Keratinocyte (primary cell): ENCODE results near the gene OPN1LW. TPM values are rescaled to one million over a fixed set of nuclear protein-coding genes. Genes with fewer than 3 reads are reported as not detected.

Experiments used
- DNase-seq: peaks from one replicate; pipeline ENCODE4 v3.0.0-alpha.2; 2011; ENCODE audit warnings: low read depth, missing footprints, low spot score
- FAIRE-seq: peaks from 2 replicates; lab custom pipeline; 2011; peaks lifted over from hg19 to GRCh38; lab: Jason Lieb, UNC
- H2AFZ ChIP-seq: 2 replicates; pipeline ENCODE4 v1.6.0; 2012; ENCODE audit warnings: low read length, control low read depth, inconsistent platforms; ENCODE audit not compliant: control insufficient read depth
- H3K27ac ChIP-seq: 2 replicates; pipeline ENCODE4 v1.5.1; 2011; ENCODE audit warnings: low read length; ENCODE audit not compliant: control insufficient read depth, insufficient read depth
- H3K27me3 ChIP-seq: 3 replicates; pipeline ENCODE4 v1.6.0; 2011; ENCODE audit warnings: low read length; ENCODE audit not compliant: control insufficient read depth, insufficient read depth; ENCODE audit errors: extremely low read depth
- H3K36me3 ChIP-seq, 2 experiments: 2 replicates in 1 of 2; 3 replicates in 1 of 2; pipeline ENCODE4 v1.5.1; 2011; ENCODE audit warnings: low read length in 2 of 2, mild to moderate bottlenecking in 1 of 2; ENCODE audit not compliant: control insufficient read depth in 2 of 2, insufficient read depth in 2 of 2; ENCODE audit errors: extremely low read depth in 1 of 2
- H3K4me1 ChIP-seq: 3 replicates; pipeline ENCODE4 v1.5.1; 2011; ENCODE audit warnings: low read length; ENCODE audit not compliant: control insufficient read depth, insufficient read depth; ENCODE audit errors: extremely low read depth
- H3K4me2 ChIP-seq: 3 replicates; pipeline ENCODE4 v1.6.0; 2011; ENCODE audit warnings: low read depth, low read length; ENCODE audit not compliant: control insufficient read depth, insufficient read depth; ENCODE audit errors: extremely low read depth
- H3K4me3 ChIP-seq, 3 experiments: fragments of 200-600 bp in 1 of 3; sonication (generic) in 1 of 3; 2 replicates in 2 of 3; 3 replicates in 1 of 3; pipeline ENCODE4 v1.5.1; 2011 to 2016; ENCODE audit warnings: low read length in 3 of 3, mild to moderate bottlenecking in 3 of 3, control low read depth in 2 of 3, inconsistent platforms in 1 of 3, low read depth in 1 of 3, mixed read lengths in 1 of 3, mixed run types in 1 of 3, moderate library complexity in 1 of 3; ENCODE audit not compliant: control insufficient read depth in 2 of 3, insufficient read depth in 2 of 3; ENCODE audit errors: extremely low read depth in 1 of 3
- H3K79me2 ChIP-seq: 2 replicates; pipeline ENCODE4 v1.6.0; 2012; ENCODE audit warnings: low read length; ENCODE audit not compliant: control insufficient read depth, insufficient read depth
- H3K9ac ChIP-seq: 3 replicates; pipeline ENCODE4 v1.6.0; 2011; ENCODE audit warnings: low read length; ENCODE audit not compliant: control insufficient read depth, insufficient read depth; ENCODE audit errors: extremely low read depth
- H3K9me1 ChIP-seq: 3 replicates; pipeline ENCODE4 v1.6.0; 2011; ENCODE audit warnings: low read length; ENCODE audit not compliant: control insufficient read depth, insufficient read depth; ENCODE audit errors: extremely low read depth
- H3K9me3 ChIP-seq: 2 replicates; pipeline ENCODE4 v1.5.1; 2012; ENCODE audit warnings: low read depth, low read length; ENCODE audit not compliant: control insufficient read depth
- H4K20me1 ChIP-seq: 3 replicates; pipeline ENCODE4 v1.6.0; 2011; ENCODE audit warnings: low read length; ENCODE audit not compliant: control insufficient read depth, insufficient read depth; ENCODE audit errors: extremely low read depth
- EZH2 ChIP-seq: IDR thresholded peaks from one replicate; pipeline ENCODE4 v1.6.1; 2012; ENCODE audit warnings: inconsistent platforms, mild to moderate bottlenecking, low read length, moderate library complexity
- dilution Hi-C: fragments of 300-500 bp; cut with MboI; formaldehyde crosslinking; loops from one replicate; pipeline ENCODE4 v1.7.0; 2020; ENCODE audit warnings: low sequenced_read_pairs; ENCODE audit not compliant: extremely low pct_ligation_motif_present
- polyA plus RNA-seq, 5 experiments: library from polyadenylated mRNA; depleted of rRNA in 3 of 5; stranded (reverse) in 3 of 5; stranded (forward) in 1 of 5; unstranded in 1 of 5; fragments of >200 nt; gene quantifications; 1 replicate in 1 of 5; 2 replicates in 3 of 5; 3 replicates in 1 of 5; pipeline versions ENCODE4 v1.2.1 to v1.2.3, GENCODE V29; 2011 to 2012; ENCODE audit warnings: missing spikeins in 2 of 5, low read depth in 1 of 5, low replicate concordance in 1 of 5
- TF ChIP-seq, protein P1 (sequence below), 3 experiments: IDR thresholded peaks in 1 of 3; conservative IDR thresholded peaks in 1 of 3; optimal IDR thresholded peaks in 1 of 3; 2 replicates in 2 of 3; 3 replicates in 1 of 3; pipeline versions ENCODE3 to v1.5.1; 2011; ENCODE audit warnings: low read length in 3 of 3, mild to moderate bottlenecking in 3 of 3, moderate library complexity in 2 of 3, control low read depth in 1 of 3, inconsistent platforms in 1 of 3; ENCODE audit not compliant: insufficient read depth in 2 of 3; ENCODE audit errors: extremely low read depth in 1 of 3

The OPN1LW gene
- polyA plus RNA-seq, 1 donor (not counting 4 experiments of a cell fraction or from before 2014, with no cell fraction given): not detected

DNA sequence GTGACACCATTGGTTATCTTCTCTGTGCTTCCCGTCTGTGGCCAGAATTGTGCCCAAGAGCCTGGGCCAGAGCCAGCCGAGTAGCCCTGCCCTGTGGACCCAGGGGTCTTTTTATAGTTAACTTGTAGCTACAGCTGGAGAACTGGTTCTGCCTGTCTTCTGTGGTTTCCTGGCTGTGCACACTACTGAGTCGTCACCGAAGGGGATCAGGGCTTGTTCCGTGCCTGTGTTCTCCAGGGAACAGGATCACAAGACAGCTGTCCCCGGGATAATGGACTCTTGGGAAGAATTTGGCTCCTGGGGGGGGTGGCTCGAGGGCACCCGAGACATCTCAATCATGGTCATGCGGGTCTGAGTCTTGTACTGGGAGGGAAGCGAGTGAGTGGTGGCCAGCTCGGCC is 22.1 kb upstream of the OPN1LW start:
- Histone ChIP-seq H3K4me1 (no peaks in the 10 kb centered on the region), H3K4me3 (no peak overlapping the region), H2AFZ (no peak overlapping the region)

DNA sequence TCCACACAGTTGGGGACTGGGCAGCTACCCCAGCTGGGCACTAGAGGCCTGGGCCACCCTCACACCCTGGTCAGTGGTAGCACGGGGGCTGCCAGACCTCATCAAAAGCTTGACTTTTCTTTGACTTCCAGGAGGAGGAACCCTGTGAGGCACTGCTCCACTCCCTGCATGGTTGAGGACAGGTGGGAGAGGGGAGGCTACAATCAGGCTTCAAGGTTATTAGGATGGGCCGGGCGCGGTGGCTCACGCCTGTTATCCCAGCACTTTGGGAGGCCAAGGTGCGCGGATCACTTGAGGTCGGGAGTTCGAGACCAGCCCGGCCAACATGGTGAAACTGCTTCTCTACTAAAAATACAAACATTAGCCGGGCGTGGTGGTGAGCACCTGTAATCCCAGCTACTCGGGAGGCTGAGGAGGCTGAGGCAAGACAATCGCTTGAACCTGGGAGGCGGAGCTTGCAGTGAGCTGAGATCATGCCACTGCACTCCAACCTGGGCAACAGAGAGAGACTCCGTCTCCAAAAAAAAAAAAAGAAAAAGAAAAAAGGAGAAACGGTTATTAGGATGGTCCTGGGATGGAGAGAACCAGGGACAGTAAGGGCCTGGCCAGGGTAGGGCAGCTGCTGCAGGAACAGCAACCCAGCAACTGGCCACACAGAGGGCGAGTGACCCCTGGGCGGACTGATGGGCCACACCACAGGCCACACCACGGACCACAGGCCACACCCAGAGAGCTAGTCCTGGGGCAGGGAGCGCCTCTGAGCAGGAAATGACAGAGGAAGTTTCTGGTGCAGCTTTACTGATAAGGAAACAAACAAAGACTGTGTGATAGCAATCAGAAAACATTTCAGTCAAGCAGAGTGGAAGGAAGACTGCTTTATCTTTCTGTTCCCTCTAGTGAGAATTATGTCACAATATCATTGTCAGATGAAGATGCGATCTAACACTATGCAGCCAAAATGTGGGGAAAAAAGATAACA is 20.5 kb upstream of the OPN1LW start:
- H3K4me1 ChIP-seq: no peaks in the 10 kb centered on the region
- H3K27ac ChIP-seq: no peak overlapping the region
- H2AFZ ChIP-seq: no peak overlapping the region
- no peaks in the 10 kb centered on the region for H4K20me1 ChIP-seq
- no peaks in the 10 kb centered on the region for H3K9me1 ChIP-seq
- dilution Hi-C loops: no loop called here
- H3K4me2 ChIP-seq: no peak overlapping the region
- DNase-seq (no peak), FAIRE-seq (no peak)
- H3K79me2 ChIP-seq: no peaks in the 10 kb centered on the region
- no peaks in the 10 kb centered on the region for H3K36me3 ChIP-seq
- H3K9me3 ChIP-seq: no peaks in the 10 kb centered on the region
- TF ChIP-seq, protein P1, sequence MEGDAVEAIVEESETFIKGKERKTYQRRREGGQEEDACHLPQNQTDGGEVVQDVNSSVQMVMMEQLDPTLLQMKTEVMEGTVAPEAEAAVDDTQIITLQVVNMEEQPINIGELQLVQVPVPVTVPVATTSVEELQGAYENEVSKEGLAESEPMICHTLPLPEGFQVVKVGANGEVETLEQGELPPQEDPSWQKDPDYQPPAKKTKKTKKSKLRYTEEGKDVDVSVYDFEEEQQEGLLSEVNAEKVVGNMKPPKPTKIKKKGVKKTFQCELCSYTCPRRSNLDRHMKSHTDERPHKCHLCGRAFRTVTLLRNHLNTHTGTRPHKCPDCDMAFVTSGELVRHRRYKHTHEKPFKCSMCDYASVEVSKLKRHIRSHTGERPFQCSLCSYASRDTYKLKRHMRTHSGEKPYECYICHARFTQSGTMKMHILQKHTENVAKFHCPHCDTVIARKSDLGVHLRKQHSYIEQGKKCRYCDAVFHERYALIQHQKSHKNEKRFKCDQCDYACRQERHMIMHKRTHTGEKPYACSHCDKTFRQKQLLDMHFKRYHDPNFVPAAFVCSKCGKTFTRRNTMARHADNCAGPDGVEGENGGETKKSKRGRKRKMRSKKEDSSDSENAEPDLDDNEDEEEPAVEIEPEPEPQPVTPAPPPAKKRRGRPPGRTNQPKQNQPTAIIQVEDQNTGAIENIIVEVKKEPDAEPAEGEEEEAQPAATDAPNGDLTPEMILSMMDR (optimal IDR thresholded peaks at IDR 0.05 in 1 of 3, IDR thresholded peaks at IDR 0.05 in 1 of 3, conservative IDR thresholded peaks at IDR 0.05 in 1 of 3; ENCODE audit: extremely low read depth in 1 of 3, insufficient read depth in 2 of 3, low read length in 3 of 3): no peak
- TF ChIP-seq EZH2: no peak
- no peak overlapping the region for H3K4me3 ChIP-seq
- H3K9ac ChIP-seq: no peak overlapping the region
- H3K27me3 ChIP-seq: no peaks in the 10 kb centered on the region

More for the DNA sequence above, 22.1 kb upstream of the OPN1LW start:
- no peak for DNase-seq
- Histone ChIP-seq H4K20me1 (no peaks in the 10 kb centered on the region), H3K79me2 (no peaks in the 10 kb centered on the region), H3K9me1 (no peaks in the 10 kb centered on the region), H3K4me2 (no peak overlapping the region), H3K9ac (no peak overlapping the region), H3K27ac (no peak overlapping the region), H3K27me3 (no peaks in the 10 kb centered on the region), H3K36me3 (no peaks in the 10 kb centered on the region), H3K9me3 (no peaks in the 10 kb centered on the region)
- dilution Hi-C loops: no loop called here
- TF ChIP-seq EZH2: no peak
- TF ChIP-seq, protein P1 (optimal IDR thresholded peaks at IDR 0.05 in 1 of 3, IDR thresholded peaks at IDR 0.05 in 1 of 3, conservative IDR thresholded peaks at IDR 0.05 in 1 of 3; ENCODE audit: extremely low read depth in 1 of 3, insufficient read depth in 2 of 3, low read length in 3 of 3): no peak
- FAIRE-seq: no peak
